ENCODE measurements around the gene BBX. TPM values are rescaled to one million over a fixed set of nuclear protein-coding genes. Genes with fewer than 3 reads are reported as not detected.

The BBX gene
- polyA plus RNA-seq, 3 donors = 15.7 to 25.1 (median 16.6) TPM

DNA sequence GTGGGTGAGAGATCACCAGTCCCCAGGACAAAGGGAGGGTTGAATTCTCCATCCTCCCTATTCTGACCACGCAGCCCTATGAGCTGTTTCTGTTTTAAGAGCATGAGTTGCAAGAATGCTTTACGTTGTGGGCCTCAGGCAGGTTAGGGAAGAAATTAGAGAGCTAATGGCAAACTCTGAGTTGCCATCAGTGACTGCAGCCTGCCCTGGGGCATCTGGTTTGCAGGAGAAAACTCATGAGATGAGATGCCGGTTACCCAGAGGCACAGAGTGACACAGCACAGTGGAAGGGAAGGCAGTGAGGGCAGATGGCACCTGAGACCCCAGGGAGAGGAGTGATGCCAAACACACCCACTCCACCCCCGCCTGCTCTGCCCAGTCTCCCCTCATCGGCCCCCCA, 302.8 kb downstream of the BBX start:
- intact Hi-C loops (cut with micrococcal nuclease) = no loop called here
- H3K4me2 ChIP-seq (replicated peaks; ENCODE audit: extremely low read depth, low read length, poor library complexity, severe bottlenecking) = no peak overlapping the region
- H3K27me3 Mint-ChIP-seq (ENCODE audit: low read depth in 3 of 3) = peaks cover 0 to 7% (median 1%) of the 10 kb centered on the region in 3 donors
- no peaks in the 10 kb centered on the region for H3K36me3 Mint-ChIP-seq
- H3K79me2 ChIP-seq (ENCODE audit: insufficient read depth, low read length) = no peaks in the 10 kb centered on the region
- H3K27ac Mint-ChIP-seq = no peak overlapping the region
- H3K9me3 Mint-ChIP-seq = peaks cover 0 to 5% (median 0%) of the 10 kb centered on the region in 7 donors
- H4K20me1 ChIP-seq (ENCODE audit: insufficient read depth, low read length) = no peaks in the 10 kb centered on the region
- 56% methylated on average over 1 of the region's 5 CpGs for WGBS (ENCODE audit: insufficient coverage)
- no peak overlapping the region for H3K9ac ChIP-seq (ENCODE audit: insufficient read depth, low read length, poor library complexity, severe bottlenecking)
- H3K4me3 ChIP-seq (replicated peaks in 1 of 3; ENCODE audit: low read depth in 2 of 3, low read length in 3 of 3) = no peak overlapping the region
- H3K4me1 Mint-ChIP-seq = no peaks in the 10 kb centered on the region
- H3K27me3 ChIP-seq (ENCODE audit: control insufficient read depth in 2 of 2, insufficient read depth in 2 of 2, low read length in 2 of 2) = no peaks in the 10 kb centered on the region
- no peak for DNase-seq
- no peak overlapping the region for H3K27ac ChIP-seq (ENCODE audit: low read depth in 1 of 2, low read length in 2 of 2)
- no peak overlapping the region for H3K4me3 Mint-ChIP-seq
- no peak overlapping the region for H2AFZ ChIP-seq (ENCODE audit: insufficient read depth, low read depth, low read length, poor library complexity, severe bottlenecking)
- H3K9me3 ChIP-seq (replicated peaks in 1 of 2; ENCODE audit: control insufficient read depth in 1 of 2, insufficient read depth in 1 of 2, low read length in 2 of 2) = no peaks in the 10 kb centered on the region
- H3K4me1 ChIP-seq (ENCODE audit: control insufficient read depth in 1 of 2, insufficient read depth in 2 of 2, low read length in 2 of 2) = no peaks in the 10 kb centered on the region
- H3K36me3 ChIP-seq (replicated peaks in 1 of 2; ENCODE audit: control insufficient read depth in 1 of 2, insufficient read depth in 2 of 2, low read length in 2 of 2) = no peaks in the 10 kb centered on the region
- TF ChIP-seq CTCF (IDR thresholded peaks at IDR 0.05) = no peak

DNA sequence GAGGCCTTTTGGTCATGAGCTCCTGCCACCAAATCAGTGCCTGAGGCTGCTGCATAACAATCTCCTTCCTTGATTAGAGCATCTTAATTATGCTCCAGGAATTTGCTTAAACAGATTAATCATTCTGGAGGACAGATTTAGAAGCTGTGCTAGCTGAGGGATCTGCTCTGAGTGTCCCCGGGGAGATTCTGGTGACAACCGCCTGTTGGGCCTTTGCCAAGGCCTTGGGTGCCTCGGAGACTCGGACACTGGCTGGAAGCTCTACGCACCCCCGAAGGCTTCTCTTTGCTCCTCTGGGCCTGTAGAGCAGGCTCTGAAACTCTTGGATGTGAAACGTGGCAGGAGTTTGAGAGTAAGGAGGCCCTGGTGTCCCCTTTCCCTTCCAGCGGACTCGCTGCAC, 304.0 kb downstream of the BBX start:
- no peak overlapping the region for H3K27ac ChIP-seq (ENCODE audit: low read depth in 1 of 2, low read length in 2 of 2)
- no peak for TF ChIP-seq CTCF (IDR thresholded peaks at IDR 0.05)
- no peak overlapping the region for H3K9ac ChIP-seq (ENCODE audit: insufficient read depth, low read length, poor library complexity, severe bottlenecking)
- no peaks in the 10 kb centered on the region for H3K4me1 ChIP-seq (ENCODE audit: control insufficient read depth in 1 of 2, insufficient read depth in 2 of 2, low read length in 2 of 2)
- intact Hi-C loops (cut with micrococcal nuclease) = no loop called here
- no peaks in the 10 kb centered on the region for H4K20me1 ChIP-seq (ENCODE audit: insufficient read depth, low read length)
- Mint-ChIP-seq H3K27ac (peak overlapping the region in 1 of 7 donors; percentile 10), H3K4me1 (no peaks in the 10 kb centered on the region), H3K9me3 (peaks cover 0 to 5% (median 0%) of the 10 kb centered on the region in 7 donors), H3K4me3 (no peak overlapping the region), H3K36me3 (no peaks in the 10 kb centered on the region), H3K27me3 (ENCODE audit: low read depth in 3 of 3) (peaks cover 0 to 7% (median 1%) of the 10 kb centered on the region in 3 donors)
- H3K4me3 ChIP-seq (replicated peaks in 1 of 3; ENCODE audit: low read depth in 2 of 3, low read length in 3 of 3) = no peak overlapping the region
- 92% methylated on average over 8 of the region's 9 CpGs for WGBS (ENCODE audit: insufficient coverage)
- H3K27me3 ChIP-seq (ENCODE audit: control insufficient read depth in 2 of 2, insufficient read depth in 2 of 2, low read length in 2 of 2) = no peaks in the 10 kb centered on the region
- DNase-seq = no peak
- no peaks in the 10 kb centered on the region for H3K79me2 ChIP-seq (ENCODE audit: insufficient read depth, low read length)
- H2AFZ ChIP-seq (ENCODE audit: insufficient read depth, low read depth, low read length, poor library complexity, severe bottlenecking) = no peak overlapping the region
- H3K36me3 ChIP-seq (replicated peaks in 1 of 2; ENCODE audit: control insufficient read depth in 1 of 2, insufficient read depth in 2 of 2, low read length in 2 of 2) = no peaks in the 10 kb centered on the region
- no peak overlapping the region for H3K4me2 ChIP-seq (replicated peaks; ENCODE audit: extremely low read depth, low read length, poor library complexity, severe bottlenecking)
- no peaks in the 10 kb centered on the region for H3K9me3 ChIP-seq (replicated peaks in 1 of 2; ENCODE audit: control insufficient read depth in 1 of 2, insufficient read depth in 1 of 2, low read length in 2 of 2)

All from CD14-positive monocyte (primary cell).